Caco-2 (cell line): ENCODE measurements around the gene MYLK4. TPM values are rescaled to one million over a fixed set of nuclear protein-coding genes. Genes with fewer than 3 reads are reported as not detected.

Experiments
- BruUV-seq: library from RNA; stranded (reverse); fragments of 400-500 nt; replicated peaks from 2 replicates; lab custom pipeline; 2021; lab: Mats Ljungman, UMichigan
- CTCF ChIA-PET: fragments of 300-600 bp; sonication (Branson Sonifier 250); formaldehyde crosslinking; loops from one replicate; lab custom pipeline; 2022; ENCODE audit warnings: antibody characterized with exemption; lab: Charles Lee
- POLR2A ChIA-PET: fragments of 300-600 bp; sonication (Branson Sonifier 250); formaldehyde crosslinking; loops from one replicate; lab custom pipeline; 2022; ENCODE audit warnings: antibody characterized with exemption; lab: Charles Lee
- DNase-seq, 2 experiments: peaks; one replicate each; pipeline versions ENCODE4 v3.0.0 to v3.0.0-alpha.2; 2020 to 2022
- H3K27me3 ChIP-seq: replicated peaks from 2 replicates; pipeline ENCODE4 v1.6.0; 2011; ENCODE audit warnings: low read length; ENCODE audit not compliant: control insufficient read depth, insufficient read depth
- H3K36me3 ChIP-seq: 2 replicates; pipeline ENCODE4 v1.5.1; 2011; ENCODE audit warnings: low read length; ENCODE audit not compliant: control insufficient read depth, insufficient read depth
- H3K4me1 ChIP-seq: fragments of 250-450 bp; sonication (Bioruptor Pico); 2 replicates; pipeline ENCODE4 v1.5.1; 2020; ENCODE audit warnings: mild to moderate bottlenecking
- H3K4me3 ChIP-seq: 2 replicates; pipeline ENCODE4 v1.5.1; 2011; ENCODE audit warnings: low read depth, mild to moderate bottlenecking, control low read depth, low read length
- H3K9me3 ChIP-seq: fragments of 250-450 bp; sonication (Bioruptor Pico); 2 replicates; pipeline ENCODE4 v1.5.1; 2020; ENCODE audit warnings: mild to moderate bottlenecking, moderate library complexity
- H3K27ac Mint-ChIP-seq: one replicate; pipeline ENCODE4 v1.8.0; 2022; ENCODE audit warnings: mixed read lengths; ENCODE audit not compliant: unreplicated experiment
- H3K27me3 Mint-ChIP-seq: one replicate; pipeline ENCODE4 v1.8.0; 2022; ENCODE audit warnings: mixed read lengths; ENCODE audit not compliant: insufficient read depth, unreplicated experiment
- H3K36me3 Mint-ChIP-seq: one replicate; pipeline ENCODE4 v1.8.0; 2022; ENCODE audit warnings: mild to moderate bottlenecking, mixed read lengths; ENCODE audit not compliant: insufficient read depth, unreplicated experiment
- H3K4me1 Mint-ChIP-seq: one replicate; pipeline ENCODE4 v1.8.0; 2022; ENCODE audit warnings: low read depth, mixed read lengths; ENCODE audit not compliant: unreplicated experiment
- H3K4me3 Mint-ChIP-seq: one replicate; pipeline ENCODE4 v1.8.0; 2022; ENCODE audit warnings: mild to moderate bottlenecking, moderate library complexity, mixed read lengths; ENCODE audit not compliant: unreplicated experiment
- H3K9me3 Mint-ChIP-seq: one replicate; pipeline ENCODE4 v1.8.0; 2022; ENCODE audit warnings: mixed read lengths; ENCODE audit not compliant: unreplicated experiment
- intact Hi-C: fragments of 100-400 bp; cut with micrococcal nuclease; formaldehyde crosslinking; loops from one replicate; pipeline ENCODE4 v1.10.0; 2022; ENCODE audit not compliant: unreplicated experiment
- total RNA-seq: library from RNA; stranded (reverse); gene quantifications from 2 replicates; pipeline ENCODE4 v1.2.3, GENCODE V29; 2022
- TF ChIP-seq, protein P1 (sequence below), 2 experiments: fragments of 200-600 bp in 1 of 2; IDR thresholded peaks; 1 replicate in 1 of 2; 2 replicates in 1 of 2; pipeline versions ENCODE4 v1.5.1 to v1.8.0; 2011 to 2022; ENCODE audit warnings: antibody characterized with exemption in 1 of 2, control low read depth in 1 of 2, inconsistent platforms in 1 of 2, low read depth in 1 of 2, low read length in 1 of 2, mild to moderate bottlenecking in 1 of 2, moderate library complexity in 1 of 2; ENCODE audit not compliant: insufficient read depth in 1 of 2, severe bottlenecking in 1 of 2, unreplicated experiment in 1 of 2

The MYLK4 gene
- total RNA-seq, 1 experiment from 2014 or later, result 0.75 TPM

DNA sequence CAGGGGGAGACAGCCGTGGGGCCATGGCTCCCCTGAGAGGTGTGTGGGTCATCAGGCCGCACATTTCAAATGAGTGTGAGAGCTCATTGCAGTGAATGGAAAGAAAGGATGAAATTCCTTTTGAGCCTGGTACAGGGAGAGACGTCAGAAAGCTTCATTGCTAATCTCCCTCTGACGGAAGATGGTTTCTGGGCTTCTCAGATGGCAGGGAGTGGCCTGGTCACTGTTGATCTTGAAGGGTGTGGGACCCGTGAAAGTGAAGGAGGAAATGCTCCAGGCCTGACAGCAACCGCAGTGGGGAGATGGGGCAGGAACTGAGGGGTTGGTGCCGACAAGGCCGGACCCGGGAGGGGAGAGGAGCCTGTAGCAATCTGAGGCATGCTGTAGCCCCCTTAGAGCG is 127.4 kb downstream of the MYLK4 start:
- Mint-ChIP-seq H3K4me1 (no peaks in the 10 kb centered on the region), H3K4me3 (no peak overlapping the region), H3K27me3 (no peaks in the 10 kb centered on the region), H3K36me3 (no peaks in the 10 kb centered on the region), H3K9me3 (no peaks in the 10 kb centered on the region), H3K27ac (no peak overlapping the region)
- BruUV-seq, result no TSS peak
- intact Hi-C loops, result no loop called here
- no peaks in the 10 kb centered on the region for H3K36me3 ChIP-seq
- no peak for DNase-seq
- H3K4me1 ChIP-seq, result no peaks in the 10 kb centered on the region
- CTCF ChIA-PET, result no interaction called here
- H3K4me3 ChIP-seq, result no peak overlapping the region
- H3K27me3 ChIP-seq, result no peaks in the 10 kb centered on the region
- TF ChIP-seq, protein P1, sequence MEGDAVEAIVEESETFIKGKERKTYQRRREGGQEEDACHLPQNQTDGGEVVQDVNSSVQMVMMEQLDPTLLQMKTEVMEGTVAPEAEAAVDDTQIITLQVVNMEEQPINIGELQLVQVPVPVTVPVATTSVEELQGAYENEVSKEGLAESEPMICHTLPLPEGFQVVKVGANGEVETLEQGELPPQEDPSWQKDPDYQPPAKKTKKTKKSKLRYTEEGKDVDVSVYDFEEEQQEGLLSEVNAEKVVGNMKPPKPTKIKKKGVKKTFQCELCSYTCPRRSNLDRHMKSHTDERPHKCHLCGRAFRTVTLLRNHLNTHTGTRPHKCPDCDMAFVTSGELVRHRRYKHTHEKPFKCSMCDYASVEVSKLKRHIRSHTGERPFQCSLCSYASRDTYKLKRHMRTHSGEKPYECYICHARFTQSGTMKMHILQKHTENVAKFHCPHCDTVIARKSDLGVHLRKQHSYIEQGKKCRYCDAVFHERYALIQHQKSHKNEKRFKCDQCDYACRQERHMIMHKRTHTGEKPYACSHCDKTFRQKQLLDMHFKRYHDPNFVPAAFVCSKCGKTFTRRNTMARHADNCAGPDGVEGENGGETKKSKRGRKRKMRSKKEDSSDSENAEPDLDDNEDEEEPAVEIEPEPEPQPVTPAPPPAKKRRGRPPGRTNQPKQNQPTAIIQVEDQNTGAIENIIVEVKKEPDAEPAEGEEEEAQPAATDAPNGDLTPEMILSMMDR (IDR thresholded peaks at IDR 0.05; ENCODE audit: insufficient read depth in 1 of 2, low read depth in 1 of 2, low read length in 1 of 2, severe bottlenecking in 1 of 2, unreplicated experiment in 1 of 2), result no peak
- H3K9me3 ChIP-seq, result no peaks in the 10 kb centered on the region
- POLR2A ChIA-PET, result no interaction called here

GRCh38 chr6:2622671-2623070 is 128.1 kb downstream of the MYLK4 start:
- Histone ChIP-seq H3K36me3 (no peaks in the 10 kb centered on the region), H3K4me1 (no peaks in the 10 kb centered on the region), H3K27me3 (no peaks in the 10 kb centered on the region), H3K4me3 (no peak overlapping the region), H3K9me3 (no peaks in the 10 kb centered on the region)
- ChIA-PET POLR2A (no interaction called here), CTCF (no interaction called here)
- no peaks in the 10 kb centered on the region for H3K4me1 Mint-ChIP-seq
- TF ChIP-seq, protein P1 (IDR thresholded peaks at IDR 0.05; ENCODE audit: insufficient read depth in 1 of 2, low read depth in 1 of 2, low read length in 1 of 2, severe bottlenecking in 1 of 2, unreplicated experiment in 1 of 2), result no peak
- intact Hi-C loops, result no loop called here
- no peaks in the 10 kb centered on the region for H3K27me3 Mint-ChIP-seq
- BruUV-seq, result no TSS peak
- DNase-seq, result no peak
- no peak overlapping the region for H3K4me3 Mint-ChIP-seq
- no peaks in the 10 kb centered on the region for H3K36me3 Mint-ChIP-seq
- H3K27ac Mint-ChIP-seq, result no peak overlapping the region
- H3K9me3 Mint-ChIP-seq, result no peaks in the 10 kb centered on the region

DNA sequence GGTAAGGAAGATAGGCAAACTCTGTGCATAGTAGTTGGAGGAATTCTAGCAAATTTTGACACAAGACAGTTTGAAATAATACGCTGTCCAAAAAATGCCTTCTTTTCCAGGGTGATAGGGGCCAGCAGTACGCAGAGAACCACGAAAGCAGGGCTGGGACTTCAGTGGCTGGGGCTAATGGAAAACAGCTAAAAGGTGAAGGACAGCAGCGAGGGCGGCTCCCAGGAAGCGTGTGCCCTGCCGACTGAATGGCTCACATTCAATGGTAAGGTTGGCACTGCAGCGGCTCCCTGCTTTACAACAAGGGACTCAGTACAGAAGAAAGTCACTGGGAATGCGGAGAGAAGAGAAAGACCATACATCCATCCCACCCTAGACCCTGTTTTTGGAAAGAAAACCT is 131.1 kb downstream of the MYLK4 start:
- no TSS peak for BruUV-seq
- H3K27ac Mint-ChIP-seq, result no peak overlapping the region
- H3K27me3 ChIP-seq, result no peaks in the 10 kb centered on the region
- H3K4me1 ChIP-seq, result no peaks in the 10 kb centered on the region
- no peaks in the 10 kb centered on the region for H3K9me3 Mint-ChIP-seq
- H3K9me3 ChIP-seq, result no peaks in the 10 kb centered on the region
- no peaks in the 10 kb centered on the region for H3K27me3 Mint-ChIP-seq
- TF ChIP-seq, protein P1 (IDR thresholded peaks at IDR 0.05; ENCODE audit: insufficient read depth in 1 of 2, low read depth in 1 of 2, low read length in 1 of 2, severe bottlenecking in 1 of 2, unreplicated experiment in 1 of 2), result no peak
- no peak for DNase-seq
- H3K36me3 Mint-ChIP-seq, result no peaks in the 10 kb centered on the region
- intact Hi-C loops, result no loop called here
- no peaks in the 10 kb centered on the region for H3K36me3 ChIP-seq
- H3K4me3 ChIP-seq, result no peak overlapping the region
- no peaks in the 10 kb centered on the region for H3K4me1 Mint-ChIP-seq
- ChIA-PET CTCF (no interaction called here), POLR2A (no interaction called here)
- H3K4me3 Mint-ChIP-seq, result no peak overlapping the region
